Kidney (tissue), 14 donors: ENCODE results near the gene HRH2. TPM values are rescaled to one million over a fixed set of nuclear protein-coding genes. Genes with fewer than 3 reads are reported as not detected.

Experiments used
- DNase-seq, 5 donors: peaks; one replicate each; pipeline ENCODE4 v3.0.0-alpha.2; 2013 to 2020
- FAIRE-seq: peaks from 2 replicates; lab custom pipeline; 2012; peaks lifted over from hg19 to GRCh38; lab: Jason Lieb, UNC
- H3K27ac ChIP-seq, 2 donors: one replicate each; pipeline ENCODE4 v1.7.0; 2013; ENCODE audit warnings: low read depth in 2 of 2, low read length in 2 of 2, inconsistent platforms in 1 of 2
- H3K27me3 ChIP-seq: one replicate; pipeline ENCODE4 v1.7.1; 2013; ENCODE audit warnings: low read length, inconsistent platforms; ENCODE audit not compliant: control insufficient read depth, insufficient read depth
- H3K36me3 ChIP-seq, 3 donors: one replicate each; pipeline versions ENCODE4 v1.7.0 to v1.7.1; 2013; ENCODE audit warnings: low read length in 3 of 3, control low read depth in 1 of 3, inconsistent platforms in 1 of 3; ENCODE audit not compliant: insufficient read depth in 3 of 3, control insufficient read depth in 2 of 3
- H3K4me1 ChIP-seq, 3 donors: one replicate each; pipeline versions ENCODE4 v1.7.0 to v1.7.1; 2013; ENCODE audit warnings: low read length in 3 of 3, inconsistent platforms in 1 of 3, low read depth in 1 of 3; ENCODE audit not compliant: control insufficient read depth in 2 of 3, insufficient read depth in 2 of 3
- H3K4me3 ChIP-seq, 3 donors: one replicate each; pipeline versions ENCODE4 v1.7.0 to v1.8.1; 2013; ENCODE audit warnings: low read length in 3 of 3, control low read depth in 1 of 3, inconsistent platforms in 1 of 3
- H3K9ac ChIP-seq, 3 donors: one replicate each; pipeline versions ENCODE4 v1.7.0 to v1.7.1; 2013; ENCODE audit warnings: low read length in 3 of 3, control low read depth in 1 of 3, inconsistent platforms in 1 of 3
- H3K9me3 ChIP-seq, 3 donors: one replicate each; pipeline versions ENCODE4 v1.7.0 to v1.7.1; 2013; ENCODE audit warnings: low read length in 3 of 3, control low read depth in 1 of 3, inconsistent platforms in 1 of 3; ENCODE audit not compliant: control insufficient read depth in 2 of 3, insufficient read depth in 1 of 3
- intact Hi-C: fragments of 100-400 bp; cut with DNase I; formaldehyde crosslinking; loops from one replicate; pipeline ENCODE4 v1.11.1; 2022
- polyA plus RNA-seq: library from polyadenylated mRNA; stranded (reverse); fragments of 350-450 nt; fragmentation: Illumina TruSeq; extraction: RNeasy Lipid Tissue Mini Kit (QIAGEN cat#74804); gene quantifications from one replicate; pipeline ENCODE4 v1.2.3, GENCODE V29; 2014; ENCODE audit warnings: low read depth, low replicate concordance; ENCODE audit not compliant: insufficient read depth
- total RNA-seq: library from RNA; stranded (reverse); fragmentation: NEBNext Ultra II Directional; extraction: Animal tissue kit (Norgen Biotek cat#: 25700); gene quantifications from one replicate; pipeline ENCODE4 v1.2.1, GENCODE V29; 2021
- TF ChIP-seq, protein P1 (sequence below): IDR thresholded peaks from 3 replicates; pipeline ENCODE4 v1.5.1; 2012; ENCODE audit warnings: mild to moderate bottlenecking, moderate library complexity, borderline replicate concordance; ENCODE audit not compliant: insufficient read depth; ENCODE audit errors: extremely low read depth
- donor health status: control.
- donor health status: control.
- donor health status: control.
- donor health status: control.
- donor health status: control.
- donor health status: DM: yes; HTN: yes; CAD: no.
- donor health status: Normal renal cell carcinoma (clear cell type).

Gene HRH2
- total and polyA plus RNA-seq, 2 donors from 2014 or later = 1.9 to 10.6 TPM

DNA sequence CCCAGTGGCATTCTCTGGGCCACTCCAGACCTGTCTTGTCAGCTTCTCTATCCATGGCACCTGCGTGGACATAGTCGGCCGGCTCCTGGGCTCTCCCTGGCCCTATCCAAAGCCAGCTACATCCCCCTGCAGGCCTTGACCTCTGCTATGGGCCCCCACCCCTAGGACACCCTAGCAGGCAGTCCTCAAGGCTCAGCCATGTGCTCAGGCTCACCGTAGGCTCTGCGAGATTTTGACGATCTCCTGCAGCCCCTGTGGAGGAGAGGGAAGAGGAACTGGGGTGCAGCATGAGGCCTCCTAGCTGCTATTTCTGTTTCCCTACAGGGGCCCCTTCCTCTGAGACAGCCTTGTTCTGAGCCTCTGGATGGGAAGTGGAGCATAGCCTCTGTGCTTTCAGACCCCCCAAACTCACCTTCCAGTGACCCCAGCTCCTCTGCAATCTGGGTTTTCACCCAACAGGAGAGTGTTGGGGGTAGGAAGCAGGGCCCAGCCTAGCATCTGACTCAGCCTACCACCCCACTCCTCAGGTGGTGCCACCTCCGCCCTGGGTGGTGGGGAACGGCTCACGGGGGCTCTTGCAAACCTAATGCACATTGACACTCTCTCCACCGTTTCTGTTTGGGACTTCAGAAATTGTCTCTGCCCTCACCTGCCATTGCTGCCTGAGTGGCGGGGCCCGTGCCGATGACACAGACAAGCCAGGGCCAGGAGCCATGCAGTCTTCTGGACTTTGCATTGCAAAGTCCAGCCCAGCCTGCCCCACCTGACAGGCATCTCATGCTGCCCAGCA, 36.7 kb downstream of the HRH2 start:
- intact Hi-C loops = no loop called here
- DNase-seq (peak in 1 of 5 donors; percentile 69), FAIRE-seq (no peak)
- no peaks in the 10 kb centered on the region for H3K9me3 ChIP-seq
- H3K4me3 ChIP-seq = no peak overlapping the region
- no peaks in the 10 kb centered on the region for H3K4me1 ChIP-seq
- no peak overlapping the region for H3K9ac ChIP-seq
- no peaks in the 10 kb centered on the region for H3K27me3 ChIP-seq
- TF ChIP-seq, protein P1, sequence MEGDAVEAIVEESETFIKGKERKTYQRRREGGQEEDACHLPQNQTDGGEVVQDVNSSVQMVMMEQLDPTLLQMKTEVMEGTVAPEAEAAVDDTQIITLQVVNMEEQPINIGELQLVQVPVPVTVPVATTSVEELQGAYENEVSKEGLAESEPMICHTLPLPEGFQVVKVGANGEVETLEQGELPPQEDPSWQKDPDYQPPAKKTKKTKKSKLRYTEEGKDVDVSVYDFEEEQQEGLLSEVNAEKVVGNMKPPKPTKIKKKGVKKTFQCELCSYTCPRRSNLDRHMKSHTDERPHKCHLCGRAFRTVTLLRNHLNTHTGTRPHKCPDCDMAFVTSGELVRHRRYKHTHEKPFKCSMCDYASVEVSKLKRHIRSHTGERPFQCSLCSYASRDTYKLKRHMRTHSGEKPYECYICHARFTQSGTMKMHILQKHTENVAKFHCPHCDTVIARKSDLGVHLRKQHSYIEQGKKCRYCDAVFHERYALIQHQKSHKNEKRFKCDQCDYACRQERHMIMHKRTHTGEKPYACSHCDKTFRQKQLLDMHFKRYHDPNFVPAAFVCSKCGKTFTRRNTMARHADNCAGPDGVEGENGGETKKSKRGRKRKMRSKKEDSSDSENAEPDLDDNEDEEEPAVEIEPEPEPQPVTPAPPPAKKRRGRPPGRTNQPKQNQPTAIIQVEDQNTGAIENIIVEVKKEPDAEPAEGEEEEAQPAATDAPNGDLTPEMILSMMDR = no peak
- H3K36me3 ChIP-seq = no peaks in the 10 kb centered on the region
- H3K27ac ChIP-seq = no peak overlapping the region

DNA sequence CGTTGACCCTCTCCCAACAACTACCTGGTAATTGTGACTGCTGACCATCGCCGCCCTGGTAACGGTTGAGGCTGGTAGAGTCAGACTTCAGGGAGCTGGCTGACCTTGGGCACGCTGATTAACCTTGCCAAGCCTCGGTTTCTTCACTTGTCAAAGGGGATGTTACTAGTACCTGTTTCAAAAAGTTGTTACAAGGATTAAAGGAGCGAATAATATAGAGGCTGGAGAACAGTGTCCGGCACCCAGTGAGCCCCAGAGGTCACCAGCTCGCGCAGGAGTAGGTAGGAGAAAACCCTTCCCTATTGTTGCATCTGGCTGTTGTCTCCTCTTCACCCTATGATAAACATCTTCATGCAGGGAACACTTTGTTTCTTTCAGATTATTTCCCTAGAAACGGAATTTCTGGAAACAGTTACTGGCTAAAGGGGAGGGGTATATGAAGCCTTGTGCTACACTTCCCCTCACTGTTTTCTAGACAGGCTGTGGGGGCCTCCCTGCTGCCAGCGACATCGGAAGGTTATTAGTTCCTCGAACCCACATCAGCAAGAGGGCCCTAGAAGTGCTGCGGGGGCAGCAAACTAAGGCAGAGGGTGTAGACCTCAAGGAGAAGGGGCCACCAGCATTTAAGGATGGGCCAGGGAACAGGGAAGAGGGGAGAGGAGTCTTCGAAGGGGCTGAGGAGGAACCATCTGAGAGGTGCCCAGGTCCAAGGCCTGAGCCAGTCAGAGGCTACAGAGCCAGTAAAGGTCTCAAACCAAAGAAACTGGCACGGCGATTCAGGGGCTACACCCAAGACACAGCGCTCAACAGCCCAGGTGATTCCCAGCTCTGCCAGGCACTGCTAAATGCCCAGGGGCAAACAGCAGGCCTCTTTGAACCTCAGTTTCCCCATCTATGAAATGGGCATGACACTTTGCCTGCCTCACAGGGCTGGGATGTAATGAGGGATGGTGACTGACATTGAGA, 37.6 kb downstream of the HRH2 start:
- Histone ChIP-seq H3K27ac (no peak overlapping the region), H3K36me3 (no peaks in the 10 kb centered on the region), H3K27me3 (no peaks in the 10 kb centered on the region), H3K4me1 (no peaks in the 10 kb centered on the region), H3K9me3 (no peaks in the 10 kb centered on the region), H3K4me3 (no peak overlapping the region), H3K9ac (no peak overlapping the region)
- intact Hi-C loops = no loop called here
- DNase-seq (peak in 1 of 5 donors; percentile 37), FAIRE-seq (no peak)
- TF ChIP-seq, protein P1 = no peak

DNA sequence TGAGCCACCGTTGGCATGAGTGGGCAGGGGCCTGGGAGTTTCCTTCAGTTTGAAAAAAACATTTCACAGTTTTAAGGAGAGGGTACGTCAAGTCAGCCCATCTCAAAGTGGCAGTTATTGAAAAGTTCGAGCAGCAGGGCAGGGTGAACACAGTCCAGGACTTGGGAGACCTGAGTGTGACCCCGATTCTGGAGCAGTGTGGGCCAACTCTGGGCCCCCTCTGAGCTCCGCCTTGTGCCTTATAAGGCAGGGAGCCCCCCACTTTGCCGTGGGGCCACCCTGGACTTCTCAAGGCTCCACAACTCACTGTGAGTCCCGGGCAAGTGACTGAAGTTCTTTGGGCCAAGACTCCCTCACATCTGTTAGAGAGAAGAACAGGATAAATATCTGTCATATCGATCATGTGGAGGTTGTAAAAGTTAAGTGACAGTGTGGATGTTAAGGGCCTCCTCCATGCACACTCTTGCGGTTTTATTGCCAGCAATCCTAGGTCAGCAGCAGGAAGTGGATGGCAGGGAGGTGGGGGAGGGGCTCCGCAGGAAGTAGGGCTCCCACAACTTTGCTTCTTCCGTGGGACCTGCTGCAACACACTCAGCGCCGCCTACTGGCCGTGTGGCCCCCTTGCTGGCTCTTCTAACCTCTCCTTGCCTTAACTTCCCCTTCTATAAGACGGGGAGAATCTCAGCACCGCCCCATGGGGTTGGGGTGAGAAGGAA, 38.4 kb downstream of the HRH2 start:
- H3K9ac ChIP-seq = no peak overlapping the region
- intact Hi-C loops = no loop called here
- peak; percentile 65 to 85 (median 67) for DNase-seq
- no peak for FAIRE-seq
- no peaks in the 10 kb centered on the region for H3K36me3 ChIP-seq
- no peaks in the 10 kb centered on the region for H3K4me1 ChIP-seq
- H3K9me3 ChIP-seq = no peaks in the 10 kb centered on the region
- H3K4me3 ChIP-seq = no peak overlapping the region
- TF ChIP-seq, protein P1 = peak; percentile 55
- no peak overlapping the region for H3K27ac ChIP-seq
- no peaks in the 10 kb centered on the region for H3K27me3 ChIP-seq
